Prostate gland (tissue), 2 donors: ENCODE measurements around the gene SEMA6B. TPM values are rescaled to one million over a fixed set of nuclear protein-coding genes. Genes with fewer than 3 reads are reported as not detected.
"Not testable (repeated sequence)": the region's sequence is repeated elsewhere in the genome, so short reads cannot be mapped to it uniquely, and the experiment has no call there.

ENCODE experiments used
- DNase-seq: peaks from one replicate; pipeline ENCODE4 v3.0.0-alpha.2; 2019; ENCODE audit warnings: low spot score
- H3K27ac ChIP-seq, 2 donors: fragments of 200-600 bp; sonication (generic); 2 replicates each; pipeline ENCODE4 v1.5.1; 2017 to 2019
- H3K27me3 ChIP-seq: fragments of 200-600 bp; sonication (generic); replicated peaks from 2 replicates; pipeline ENCODE4 v1.5.1; 2019; ENCODE audit not compliant: insufficient read depth
- H3K36me3 ChIP-seq, 2 donors: fragments of 200-600 bp; sonication (generic); 1 replicate in 1 of 2; 2 replicates in 1 of 2; pipeline versions ENCODE4 v1.5.1 to v1.8.1; 2017 to 2019
- H3K4me1 ChIP-seq: fragments of 200-600 bp; sonication (generic); replicated peaks from 2 replicates; pipeline ENCODE4 v1.5.1; 2019
- H3K4me3 ChIP-seq, 2 donors: fragments of 200-600 bp; sonication (generic); 2 replicates each; pipeline ENCODE4 v1.5.1; 2017 to 2019
- H3K9me3 ChIP-seq: fragments of 200-600 bp; sonication (generic); 2 replicates; pipeline ENCODE4 v1.5.1; 2017
- POLR2A ChIP-seq: fragments of 450-650 bp; IDR thresholded peaks from one replicate; pipeline ENCODE4 v1.6.1; 2016; ENCODE audit warnings: antibody characterized with exemption, mild to moderate bottlenecking
- POLR2AphosphoS5 ChIP-seq: sonication (generic); formaldehyde crosslinking; IDR thresholded peaks from one replicate; pipeline ENCODE4 v1.6.1; 2017; ENCODE audit warnings: antibody characterized with exemption
- WGBS: methylation state at CpG from one replicate; pipeline ENCODE4 v1.1.5; 2018; 5-methylcytosine and 5-hydroxymethylcytosine counted together
- intact Hi-C: fragments of 100-400 bp; cut with DNase I; formaldehyde crosslinking; loops from one replicate; pipeline ENCODE4 v1.14.2; 2022
- total RNA-seq, 2 donors: library from RNA; depleted of rRNA; stranded (reverse); fragments of >200 nt; gene quantifications; one replicate each; pipeline ENCODE4 v1.1.0, GENCODE V29; 2016
- TF ChIP-seq, protein P1 (sequence below), 4 experiments: fragments of 200-600 bp in 2 of 4; fragments of 450-650 bp in 2 of 4; sonication (generic) in 2 of 4; IDR thresholded peaks; 1 replicate in 3 of 4; 2 replicates in 1 of 4; pipeline ENCODE4 v1.5.1; 2016 to 2019; ENCODE audit warnings: antibody characterized with exemption in 4 of 4, mild to moderate bottlenecking in 2 of 4, moderate library complexity in 2 of 4

Gene SEMA6B
- total RNA-seq, 2 donors from 2014 or later: 4.3 to 7.8 TPM

- TF ChIP-seq POLR2A (no peak), POLR2AphosphoS5 (no peak)
- TF ChIP-seq, protein P1, sequence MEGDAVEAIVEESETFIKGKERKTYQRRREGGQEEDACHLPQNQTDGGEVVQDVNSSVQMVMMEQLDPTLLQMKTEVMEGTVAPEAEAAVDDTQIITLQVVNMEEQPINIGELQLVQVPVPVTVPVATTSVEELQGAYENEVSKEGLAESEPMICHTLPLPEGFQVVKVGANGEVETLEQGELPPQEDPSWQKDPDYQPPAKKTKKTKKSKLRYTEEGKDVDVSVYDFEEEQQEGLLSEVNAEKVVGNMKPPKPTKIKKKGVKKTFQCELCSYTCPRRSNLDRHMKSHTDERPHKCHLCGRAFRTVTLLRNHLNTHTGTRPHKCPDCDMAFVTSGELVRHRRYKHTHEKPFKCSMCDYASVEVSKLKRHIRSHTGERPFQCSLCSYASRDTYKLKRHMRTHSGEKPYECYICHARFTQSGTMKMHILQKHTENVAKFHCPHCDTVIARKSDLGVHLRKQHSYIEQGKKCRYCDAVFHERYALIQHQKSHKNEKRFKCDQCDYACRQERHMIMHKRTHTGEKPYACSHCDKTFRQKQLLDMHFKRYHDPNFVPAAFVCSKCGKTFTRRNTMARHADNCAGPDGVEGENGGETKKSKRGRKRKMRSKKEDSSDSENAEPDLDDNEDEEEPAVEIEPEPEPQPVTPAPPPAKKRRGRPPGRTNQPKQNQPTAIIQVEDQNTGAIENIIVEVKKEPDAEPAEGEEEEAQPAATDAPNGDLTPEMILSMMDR (IDR thresholded peaks at IDR 0.05): no peak
- Histone ChIP-seq H3K27me3 (no peaks in the 10 kb centered on the region), H3K4me1 (no peaks in the 10 kb centered on the region), H3K27ac (no peak overlapping the region), H3K36me3 (no peaks in the 10 kb centered on the region), H3K4me3 (no peak overlapping the region), H3K9me3 (no peaks in the 10 kb centered on the region)
- no peak for DNase-seq
- 85% methylated on average over 35 of the region's 35 CpGs for WGBS
- intact Hi-C loops: no loop called here
Observed at GRCh38 chr19:4566402-4567051, 7.0 kb upstream of the SEMA6B start.

DNA sequence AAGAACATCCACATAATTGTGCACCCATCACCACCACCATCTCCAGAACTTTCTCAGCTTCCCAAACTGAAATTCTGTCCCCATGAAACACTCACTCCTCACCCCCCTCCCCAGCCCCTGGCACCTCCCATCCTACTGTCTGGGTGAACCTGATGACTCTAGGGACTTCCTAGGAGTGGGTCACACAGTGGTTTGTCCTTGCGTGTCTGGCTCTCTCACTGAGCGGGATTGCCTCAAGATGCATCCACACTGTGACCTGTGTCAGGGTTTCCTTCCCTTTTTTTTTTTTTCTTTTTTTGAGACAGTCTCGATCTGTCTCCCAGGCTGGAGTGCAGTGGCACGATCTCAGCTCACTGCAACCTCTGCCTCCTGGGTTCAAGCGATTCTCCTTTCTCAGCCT is 4.1 kb upstream of the SEMA6B start:
- H3K4me1 ChIP-seq, H3K27ac ChIP-seq, H3K27me3 ChIP-seq, H3K36me3 ChIP-seq, H3K9me3 ChIP-seq, intact Hi-C loops, DNase-seq, H3K4me3 ChIP-seq: not testable (repeated sequence)
- 75% methylated on average over 5 of the region's 5 CpGs for WGBS

DNA sequence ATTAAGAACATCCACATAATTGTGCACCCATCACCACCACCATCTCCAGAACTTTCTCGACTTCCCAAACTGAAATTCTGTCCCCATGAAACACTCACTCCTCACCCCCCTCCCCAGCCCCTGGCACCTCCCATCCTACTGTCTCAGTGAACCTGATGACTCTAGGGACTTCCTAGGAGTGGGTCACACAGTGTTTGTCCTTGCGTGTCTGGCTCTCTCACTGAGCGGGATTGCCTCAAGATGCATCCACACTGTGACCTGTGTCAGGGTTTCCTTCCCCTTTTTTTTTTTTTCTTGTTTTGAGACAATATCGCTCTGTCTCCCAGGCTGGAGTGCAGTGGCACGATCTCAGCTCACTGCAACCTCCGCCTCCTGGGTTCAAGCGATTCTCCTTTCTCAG is 2.6 kb upstream of the SEMA6B start:
- intact Hi-C loops, H3K4me1 ChIP-seq, H3K4me3 ChIP-seq, H3K9me3 ChIP-seq, H3K36me3 ChIP-seq, H3K27me3 ChIP-seq, H3K27ac ChIP-seq, DNase-seq: not testable (repeated sequence)
- WGBS: 84% methylated on average over 7 of the region's 7 CpGs

GRCh38 chr19:4557971-4558941 is 1.2 kb downstream of the SEMA6B start:
- TF ChIP-seq, protein P1 (IDR thresholded peaks at IDR 0.05): peak; percentile 81 to 97 (median 88)
- no peak for TF ChIP-seq POLR2AphosphoS5
- Histone ChIP-seq H3K27ac (no peak overlapping the region), H3K27me3 (no peaks in the 10 kb centered on the region), H3K4me1 (no peaks in the 10 kb centered on the region), H3K4me3 (peak overlapping the region in 1 of 2 donors; percentile 3), H3K36me3 (no peaks in the 10 kb centered on the region), H3K9me3 (no peaks in the 10 kb centered on the region)
- intact Hi-C loops: no loop called here
- WGBS: 29% methylated on average over 41 of the region's 44 CpGs
- no peak for DNase-seq

GRCh38 chr19:4557144-4557970 is 2.1 kb downstream of the SEMA6B start:
- H3K27ac ChIP-seq: no peak overlapping the region
- H3K9me3 ChIP-seq: no peaks in the 10 kb centered on the region
- no peak for DNase-seq
- H3K4me1 ChIP-seq: no peaks in the 10 kb centered on the region
- no peaks in the 10 kb centered on the region for H3K27me3 ChIP-seq
- TF ChIP-seq POLR2A (no peak), POLR2AphosphoS5 (no peak)
- TF ChIP-seq, protein P1 (IDR thresholded peaks at IDR 0.05): no peak
- 78% methylated on average over 33 of the region's 33 CpGs for WGBS
- H3K4me3 ChIP-seq: no peak overlapping the region
- no peaks in the 10 kb centered on the region for H3K36me3 ChIP-seq
- intact Hi-C loops: no loop called here
